NT2/D1 (cell line): ENCODE measurements around the gene EPHA6.
A peak's percentile ranks its signal among the peaks of the same experiment; 100 is the strongest.

Source experiments
- DNase-seq: peaks from one replicate; pipeline ENCODE4 v3.0.0-alpha.2; 2011; ENCODE audit warnings: low read depth, low spot score
- H3K27me3 ChIP-seq: 2 replicates; pipeline ENCODE4 v1.6.0; 2011; ENCODE audit warnings: mild to moderate bottlenecking; ENCODE audit not compliant: insufficient read length, insufficient read depth
- H3K36me3 ChIP-seq: 2 replicates; pipeline ENCODE4 v1.6.1; 2011; ENCODE audit warnings: mild to moderate bottlenecking, low read length, mixed read lengths; ENCODE audit not compliant: insufficient read depth, insufficient read length
- H3K4me1 ChIP-seq: 2 replicates; pipeline ENCODE4 v1.5.1; 2011; ENCODE audit not compliant: insufficient read depth, insufficient read length
- H3K4me3 ChIP-seq: 2 replicates; pipeline ENCODE4 v1.5.1; 2011; ENCODE audit warnings: low read depth; ENCODE audit not compliant: insufficient read length
- H3K9ac ChIP-seq: 2 replicates; pipeline ENCODE4 v1.6.0; 2011; ENCODE audit warnings: low read depth; ENCODE audit not compliant: insufficient read length
- H3K9me3 ChIP-seq: 2 replicates; pipeline ENCODE4 v1.5.1; 2011; ENCODE audit warnings: mild to moderate bottlenecking, low read length; ENCODE audit not compliant: insufficient read depth
- SUZ12 ChIP-seq: IDR thresholded peaks from 2 replicates; pipeline ENCODE4 v1.6.1; 2011; ENCODE audit not compliant: insufficient read length, insufficient read depth; ENCODE audit errors: extremely low read depth
- YY1 ChIP-seq: IDR thresholded peaks from 2 replicates; pipeline ENCODE4 v1.6.1; 2011; ENCODE audit not compliant: insufficient read length, insufficient read depth
- ZNF274 ChIP-seq: IDR thresholded peaks from 2 replicates; pipeline ENCODE4 v1.6.1; 2011; ENCODE audit warnings: mild to moderate bottlenecking, low read depth, low read length

EPHA6 gene

DNA sequence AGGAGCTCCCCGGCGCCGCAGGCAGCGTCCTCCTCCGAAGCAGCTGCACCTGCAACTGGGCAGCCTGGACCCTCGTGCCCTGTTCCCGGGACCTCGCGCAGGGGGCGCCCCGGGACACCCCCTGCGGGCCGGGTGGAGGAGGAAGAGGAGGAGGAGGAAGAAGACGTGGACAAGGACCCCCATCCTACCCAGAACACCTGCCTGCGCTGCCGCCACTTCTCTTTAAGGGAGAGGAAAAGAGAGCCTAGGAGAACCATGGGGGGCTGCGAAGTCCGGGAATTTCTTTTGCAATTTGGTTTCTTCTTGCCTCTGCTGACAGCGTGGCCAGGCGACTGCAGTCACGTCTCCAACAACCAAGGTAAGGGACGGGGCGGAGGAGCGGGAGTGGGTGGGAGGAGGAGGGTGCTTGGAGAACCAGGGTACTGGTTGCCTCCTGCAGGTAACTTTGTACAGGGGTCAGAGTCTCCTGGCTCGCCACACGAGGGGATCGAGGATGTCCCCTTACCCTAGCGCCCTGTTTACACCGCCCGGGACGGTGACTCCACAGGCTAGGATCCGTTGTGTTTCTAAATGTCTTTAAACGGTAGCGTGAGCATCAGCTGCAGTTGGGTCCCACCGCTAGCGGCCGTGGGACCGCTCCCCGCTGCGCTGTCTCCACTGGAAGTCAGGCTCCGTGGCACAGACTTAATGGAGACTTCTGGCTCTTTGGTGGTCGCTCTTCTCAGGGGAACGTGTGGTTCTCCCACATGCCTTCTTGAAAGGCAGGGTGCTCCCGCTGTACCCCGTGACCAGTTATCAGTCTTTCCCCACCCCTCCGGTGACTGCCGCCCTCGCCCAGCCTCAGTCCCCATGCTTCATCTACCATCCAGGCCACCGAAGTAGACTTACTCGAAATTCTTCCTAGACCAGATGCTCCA lies 515 bp downstream of the EPHA6 start:
- Histone ChIP-seq H3K9me3 (no peaks in the 10 kb centered on the region), H3K36me3 (no peaks in the 10 kb centered on the region), H3K4me3 (peak overlapping the region; percentile 89), H3K9ac (peak overlapping the region; percentile 61), H3K27me3 (peaks cover 39% of the 10 kb centered on the region), H3K4me1 (no peaks in the 10 kb centered on the region)
- no peak for TF ChIP-seq ZNF274
- no peak for TF ChIP-seq SUZ12
- no peak for TF ChIP-seq YY1
- no peak for DNase-seq

- no peak overlapping the region for H3K9ac ChIP-seq
- no peak for TF ChIP-seq SUZ12
- no peak for TF ChIP-seq ZNF274
- TF ChIP-seq YY1 = no peak
- H3K27me3 ChIP-seq = no peaks in the 10 kb centered on the region
- H3K9me3 ChIP-seq = no peaks in the 10 kb centered on the region
- no peaks in the 10 kb centered on the region for H3K36me3 ChIP-seq
- H3K4me1 ChIP-seq = no peaks in the 10 kb centered on the region
- no peak for DNase-seq
- no peak overlapping the region for H3K4me3 ChIP-seq
Measured at GRCh38 chr3:96831175-96831574, 16.8 kb downstream of the EPHA6 start.

DNA sequence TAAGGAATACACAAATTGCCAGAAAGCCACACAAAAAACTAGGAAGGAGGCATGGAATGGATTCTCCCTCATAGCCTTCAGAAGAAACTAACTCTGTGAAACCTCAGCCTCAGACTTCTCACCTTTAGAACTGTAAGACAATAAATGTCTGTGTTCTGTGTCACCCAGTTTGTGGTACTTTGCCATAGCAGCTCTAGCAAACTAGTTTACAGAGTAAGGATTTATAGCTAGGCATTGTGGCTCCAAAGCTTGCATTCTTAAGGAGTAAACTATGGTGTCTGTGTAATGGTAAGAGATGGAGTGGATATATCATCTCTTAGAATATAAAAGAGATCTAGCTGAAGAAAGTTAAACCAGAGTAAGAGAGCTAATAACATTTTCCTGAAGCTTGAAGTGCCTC lies 18.9 kb downstream of the EPHA6 start:
- Histone ChIP-seq H3K9ac (no peak overlapping the region), H3K9me3 (no peaks in the 10 kb centered on the region), H3K27me3 (no peaks in the 10 kb centered on the region), H3K4me1 (no peaks in the 10 kb centered on the region), H3K36me3 (no peaks in the 10 kb centered on the region), H3K4me3 (no peak overlapping the region)
- TF ChIP-seq SUZ12 = no peak
- TF ChIP-seq ZNF274 = no peak
- no peak for TF ChIP-seq YY1
- DNase-seq = no peak

DNA sequence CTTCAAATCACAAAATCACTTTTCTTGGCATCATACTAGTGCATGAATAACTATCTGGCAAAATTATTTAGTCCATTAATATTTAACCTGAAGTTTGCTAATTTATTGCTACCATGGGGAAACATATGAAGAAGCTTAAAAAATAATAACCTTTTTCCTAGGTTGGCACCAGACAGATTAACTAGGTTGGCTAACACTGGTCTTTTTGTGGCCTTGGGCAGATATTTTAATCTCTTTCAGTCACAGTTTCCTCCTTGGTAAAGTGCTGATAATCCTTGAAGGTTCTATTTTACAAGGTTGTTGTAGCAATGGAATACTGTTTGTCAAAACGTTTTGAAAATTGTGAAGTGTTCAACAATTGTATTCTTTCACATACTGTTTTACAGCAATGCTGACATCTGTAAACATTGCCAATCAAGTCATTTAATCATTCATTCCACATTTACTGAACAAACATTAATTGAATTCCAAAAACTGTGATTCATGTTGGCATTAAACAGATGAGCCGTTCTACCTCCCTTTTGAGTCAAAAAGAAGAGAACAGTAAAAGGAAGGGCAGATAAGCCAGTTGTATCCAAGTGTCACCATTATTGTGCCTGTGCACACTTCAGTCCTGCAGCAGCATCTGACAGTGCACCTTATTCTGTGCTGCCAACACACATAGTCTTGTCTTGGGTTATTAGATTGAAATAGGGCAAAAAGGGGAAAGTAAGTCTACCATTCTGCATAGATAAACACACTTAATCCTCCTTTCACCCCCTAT lies 21.9 kb downstream of the EPHA6 start:
- no peak for DNase-seq
- Histone ChIP-seq H3K4me1 (no peaks in the 10 kb centered on the region), H3K27me3 (no peaks in the 10 kb centered on the region), H3K9me3 (no peaks in the 10 kb centered on the region), H3K9ac (no peak overlapping the region), H3K4me3 (no peak overlapping the region), H3K36me3 (no peaks in the 10 kb centered on the region)
- no peak for TF ChIP-seq SUZ12
- TF ChIP-seq YY1 = no peak
- no peak for TF ChIP-seq ZNF274

GRCh38 chr3:96843505-96844203 lies 29.3 kb downstream of the EPHA6 start:
- H3K4me1 ChIP-seq = no peaks in the 10 kb centered on the region
- H3K4me3 ChIP-seq = no peak overlapping the region
- H3K27me3 ChIP-seq = no peaks in the 10 kb centered on the region
- DNase-seq = no peak
- no peaks in the 10 kb centered on the region for H3K9me3 ChIP-seq
- TF ChIP-seq ZNF274 = no peak
- TF ChIP-seq SUZ12 = no peak
- no peak for TF ChIP-seq YY1
- H3K36me3 ChIP-seq = no peaks in the 10 kb centered on the region
- no peak overlapping the region for H3K9ac ChIP-seq

GRCh38 chr3:96844204-96844514 lies 29.8 kb downstream of the EPHA6 start:
- Histone ChIP-seq H3K9me3 (no peaks in the 10 kb centered on the region), H3K4me1 (no peaks in the 10 kb centered on the region), H3K27me3 (no peaks in the 10 kb centered on the region), H3K36me3 (no peaks in the 10 kb centered on the region), H3K4me3 (no peak overlapping the region), H3K9ac (no peak overlapping the region)
- TF ChIP-seq SUZ12 (no peak), ZNF274 (no peak), YY1 (no peak)
- DNase-seq = no peak

DNA sequence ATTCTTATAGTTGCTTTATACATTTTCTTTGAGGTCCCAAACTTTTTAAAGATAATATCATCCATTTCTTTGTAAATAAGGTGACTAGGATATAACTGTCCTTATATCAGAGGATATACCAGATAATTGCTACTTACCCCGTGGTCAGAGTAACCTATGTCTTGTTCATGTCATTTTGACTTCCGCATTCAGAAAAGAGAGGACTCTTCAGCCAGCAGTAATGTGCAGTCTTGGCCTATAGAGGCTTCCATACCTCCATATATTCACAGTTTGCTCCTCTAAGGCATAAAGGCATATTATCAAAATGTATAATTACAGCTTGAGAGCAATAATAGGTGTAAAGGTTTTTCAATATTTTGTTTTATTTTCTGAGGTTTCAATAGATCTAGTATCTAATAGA lies 38.5 kb downstream of the EPHA6 start:
- no peak overlapping the region for H3K9ac ChIP-seq
- DNase-seq = no peak
- H3K9me3 ChIP-seq = no peaks in the 10 kb centered on the region
- H3K4me1 ChIP-seq = no peaks in the 10 kb centered on the region
- no peaks in the 10 kb centered on the region for H3K36me3 ChIP-seq
- no peaks in the 10 kb centered on the region for H3K27me3 ChIP-seq
- TF ChIP-seq SUZ12 = no peak
- H3K4me3 ChIP-seq = no peak overlapping the region
